ENCODE results near the gene BCL11A. TPM values are rescaled to one million over a fixed set of nuclear protein-coding genes. Genes with fewer than 3 reads are reported as not detected.

BCL11A gene
- polyA plus RNA-seq, 1 donor (not counting 4 experiments of a cell fraction or from before 2014, with no cell fraction given), result 5.0 TPM

DNA sequence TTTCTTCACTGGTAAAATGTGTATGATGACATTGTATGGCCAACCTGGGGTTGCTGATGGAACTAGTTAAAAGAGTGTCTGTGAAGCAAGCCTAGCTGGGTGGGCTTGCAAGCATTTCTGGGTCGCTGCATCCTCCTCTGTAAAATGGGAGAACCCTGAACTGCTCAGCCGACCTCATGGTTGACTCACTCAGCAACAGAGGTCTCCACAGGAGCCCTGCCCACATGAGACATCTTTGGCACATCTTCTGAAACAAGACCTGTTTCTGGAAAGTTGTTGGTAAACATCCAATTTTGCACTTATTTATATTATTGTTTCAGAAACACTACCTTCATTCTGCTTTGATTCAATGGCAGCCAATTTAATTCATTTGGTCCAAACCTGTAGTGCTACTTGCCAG is 52.6 kb downstream of the BCL11A start:
- Histone ChIP-seq H4K20me1 (ENCODE audit: control insufficient read depth, extremely low read depth, insufficient read depth, low read length) (no peaks in the 10 kb centered on the region), H3K36me3 (ENCODE audit: control insufficient read depth in 2 of 2, extremely low read depth in 1 of 2, insufficient read depth in 2 of 2, low read length in 2 of 2) (peaks cover 0 to 1% of the 10 kb centered on the region in 2 experiments), H3K27me3 (ENCODE audit: control insufficient read depth, extremely low read depth, insufficient read depth, low read length) (no peaks in the 10 kb centered on the region), H3K4me2 (ENCODE audit: control insufficient read depth, extremely low read depth, insufficient read depth, low read depth, low read length) (no peak overlapping the region), H2AFZ (ENCODE audit: control insufficient read depth, low read length) (no peak overlapping the region), H3K9me3 (ENCODE audit: control insufficient read depth, low read depth, low read length) (no peaks in the 10 kb centered on the region), H3K27ac (ENCODE audit: control insufficient read depth, insufficient read depth, low read length) (peak overlapping the region; percentile 24), H3K79me2 (ENCODE audit: control insufficient read depth, insufficient read depth, low read length) (no peaks in the 10 kb centered on the region), H3K9ac (ENCODE audit: control insufficient read depth, extremely low read depth, insufficient read depth, low read length) (no peak overlapping the region), H3K9me1 (ENCODE audit: control insufficient read depth, extremely low read depth, insufficient read depth, low read length) (no peaks in the 10 kb centered on the region), H3K4me1 (ENCODE audit: control insufficient read depth, extremely low read depth, insufficient read depth, low read length) (peaks cover 44% of the 10 kb centered on the region), H3K4me3 (ENCODE audit: control insufficient read depth in 2 of 3, extremely low read depth in 1 of 3, insufficient read depth in 2 of 3, low read depth in 1 of 3, low read length in 3 of 3) (no peak overlapping the region)
- DNase-seq (ENCODE audit: low read depth, low spot score) (no peak), FAIRE-seq (peak; percentile 86)
- TF ChIP-seq, protein P1, sequence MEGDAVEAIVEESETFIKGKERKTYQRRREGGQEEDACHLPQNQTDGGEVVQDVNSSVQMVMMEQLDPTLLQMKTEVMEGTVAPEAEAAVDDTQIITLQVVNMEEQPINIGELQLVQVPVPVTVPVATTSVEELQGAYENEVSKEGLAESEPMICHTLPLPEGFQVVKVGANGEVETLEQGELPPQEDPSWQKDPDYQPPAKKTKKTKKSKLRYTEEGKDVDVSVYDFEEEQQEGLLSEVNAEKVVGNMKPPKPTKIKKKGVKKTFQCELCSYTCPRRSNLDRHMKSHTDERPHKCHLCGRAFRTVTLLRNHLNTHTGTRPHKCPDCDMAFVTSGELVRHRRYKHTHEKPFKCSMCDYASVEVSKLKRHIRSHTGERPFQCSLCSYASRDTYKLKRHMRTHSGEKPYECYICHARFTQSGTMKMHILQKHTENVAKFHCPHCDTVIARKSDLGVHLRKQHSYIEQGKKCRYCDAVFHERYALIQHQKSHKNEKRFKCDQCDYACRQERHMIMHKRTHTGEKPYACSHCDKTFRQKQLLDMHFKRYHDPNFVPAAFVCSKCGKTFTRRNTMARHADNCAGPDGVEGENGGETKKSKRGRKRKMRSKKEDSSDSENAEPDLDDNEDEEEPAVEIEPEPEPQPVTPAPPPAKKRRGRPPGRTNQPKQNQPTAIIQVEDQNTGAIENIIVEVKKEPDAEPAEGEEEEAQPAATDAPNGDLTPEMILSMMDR (optimal IDR thresholded peaks at IDR 0.05 in 1 of 3, IDR thresholded peaks at IDR 0.05 in 1 of 3, conservative IDR thresholded peaks at IDR 0.05 in 1 of 3; ENCODE audit: extremely low read depth in 1 of 3, insufficient read depth in 2 of 3, low read length in 3 of 3), result no peak
- TF ChIP-seq EZH2 (IDR thresholded peaks at IDR 0.05; ENCODE audit: low read length), result no peak
- dilution Hi-C loops (cut with MboI; ENCODE audit: extremely low pct_ligation_motif_present, low sequenced_read_pairs), result no loop called here

DNA sequence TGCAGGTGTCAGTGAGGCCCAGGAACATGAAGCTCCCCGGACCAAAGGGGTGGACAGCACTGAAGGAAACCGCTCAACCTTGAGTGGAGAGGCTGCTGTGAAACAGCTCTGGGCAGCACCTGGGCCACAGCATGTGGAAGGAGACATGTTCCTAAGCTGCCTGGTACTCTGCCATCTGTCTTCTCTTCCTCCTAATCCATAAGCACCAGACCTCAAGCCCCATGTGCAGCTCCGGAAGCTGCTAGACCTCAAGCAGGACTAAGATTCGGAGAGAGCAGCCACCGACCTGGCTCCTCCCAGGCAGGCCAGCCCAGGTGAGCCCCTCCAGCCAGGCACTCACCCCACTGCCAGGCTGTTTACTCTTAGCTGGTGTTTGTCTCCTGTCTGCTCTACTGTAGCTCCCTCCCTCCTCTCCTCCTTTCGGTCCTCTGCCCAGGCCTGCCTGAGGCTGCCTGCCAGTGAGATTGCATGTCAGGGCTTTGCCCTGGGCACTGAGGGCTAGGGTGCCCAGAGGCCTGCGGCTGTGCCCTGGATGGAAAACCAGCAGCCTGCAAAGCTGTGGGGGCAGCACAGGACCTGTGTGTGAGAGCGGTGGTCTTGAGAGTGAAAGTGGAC is 53.7 kb downstream of the BCL11A start:
- H3K9ac ChIP-seq (ENCODE audit: control insufficient read depth, extremely low read depth, insufficient read depth, low read length), result peak overlapping the region; percentile 20

More for the DNA sequence above, 53.7 kb downstream of the BCL11A start:
- peaks cover 33% of the 10 kb centered on the region for H3K4me1 ChIP-seq (ENCODE audit: control insufficient read depth, extremely low read depth, insufficient read depth, low read length)
- H3K4me3 ChIP-seq (ENCODE audit: control insufficient read depth in 2 of 3, extremely low read depth in 1 of 3, insufficient read depth in 2 of 3, low read depth in 1 of 3, low read length in 3 of 3), result peak overlapping the region in 2 of 3 experiments; percentile 12 to 14
- no peaks in the 10 kb centered on the region for H4K20me1 ChIP-seq (ENCODE audit: control insufficient read depth, extremely low read depth, insufficient read depth, low read length)
- H3K79me2 ChIP-seq (ENCODE audit: control insufficient read depth, insufficient read depth, low read length), result no peaks in the 10 kb centered on the region
- no peaks in the 10 kb centered on the region for H3K9me1 ChIP-seq (ENCODE audit: control insufficient read depth, extremely low read depth, insufficient read depth, low read length)
- peaks cover 0 to 1% of the 10 kb centered on the region in 2 experiments for H3K36me3 ChIP-seq (ENCODE audit: control insufficient read depth in 2 of 2, extremely low read depth in 1 of 2, insufficient read depth in 2 of 2, low read length in 2 of 2)
- H3K27ac ChIP-seq (ENCODE audit: control insufficient read depth, insufficient read depth, low read length), result peak overlapping the region; percentile 24
- peak overlapping the region; percentile 73 for H3K4me2 ChIP-seq (ENCODE audit: control insufficient read depth, extremely low read depth, insufficient read depth, low read depth, low read length)
- TF ChIP-seq, protein P1 (optimal IDR thresholded peaks at IDR 0.05 in 1 of 3, IDR thresholded peaks at IDR 0.05 in 1 of 3, conservative IDR thresholded peaks at IDR 0.05 in 1 of 3; ENCODE audit: extremely low read depth in 1 of 3, insufficient read depth in 2 of 3, low read length in 3 of 3), result no peak
- no peak for TF ChIP-seq EZH2 (IDR thresholded peaks at IDR 0.05; ENCODE audit: low read length)
- no peaks in the 10 kb centered on the region for H3K27me3 ChIP-seq (ENCODE audit: control insufficient read depth, extremely low read depth, insufficient read depth, low read length)
- H2AFZ ChIP-seq (ENCODE audit: control insufficient read depth, low read length), result peak overlapping the region; percentile 32
- dilution Hi-C loops (cut with MboI; ENCODE audit: extremely low pct_ligation_motif_present, low sequenced_read_pairs), result no loop called here
- H3K9me3 ChIP-seq (ENCODE audit: control insufficient read depth, low read depth, low read length), result no peaks in the 10 kb centered on the region
- FAIRE-seq (peak; percentile 88), DNase-seq (ENCODE audit: low read depth, low spot score) (no peak)

Measured in keratinocyte (primary cell).